IMR-90 (cell line): ENCODE results near the gene DDX59.

ENCODE experiments used
- CTCF ChIP-seq: conservative IDR thresholded peaks from 2 replicates; pipeline ENCODE4 v1.5.1; 2012; ENCODE audit warnings: mild to moderate bottlenecking, low read depth, low read length, improper control_type of control experiment
- ELK1 ChIP-seq: fragments of 150-350 bp; IDR thresholded peaks from 2 replicates; pipeline ENCODE4 v1.6.1; 2016; ENCODE audit warnings: low read depth, mild to moderate bottlenecking, low read length, moderate library complexity, borderline replicate concordance
- MAFK ChIP-seq: IDR thresholded peaks from 2 replicates; pipeline ENCODE4 v1.6.1; 2012; ENCODE audit warnings: low read depth, low read length, improper control_type of control experiment
- POLR2A ChIP-seq: IDR thresholded peaks from 2 replicates; pipeline ENCODE4 v1.6.1; 2012; ENCODE audit warnings: mild to moderate bottlenecking, low read depth, low read length
- RCOR1 ChIP-seq: IDR thresholded peaks from 2 replicates; pipeline ENCODE4 v1.6.1; 2012; ENCODE audit warnings: mild to moderate bottlenecking, low read length, improper control_type of control experiment; ENCODE audit not compliant: insufficient replicate concordance
- SMC3 ChIP-seq: fragments of 150-350 bp; IDR thresholded peaks from 2 replicates; pipeline ENCODE4 v1.6.1; 2016; ENCODE audit warnings: low read depth, mild to moderate bottlenecking, antibody characterized with exemption, low read length, moderate library complexity

- TF ChIP-seq CTCF = no peak
- TF ChIP-seq SMC3 = no peak
- no peak for TF ChIP-seq RCOR1
- TF ChIP-seq POLR2A = no peak
- no peak for TF ChIP-seq ELK1
- TF ChIP-seq MAFK = no peak
Observed at GRCh38 chr1:200602632-200603031, 67.1 kb downstream of the DDX59 start.
